PC-3 (cell line): ENCODE measurements around the gene ACTL7A.

Experiments
- EZH2 ChIP-seq: fragments of 300-600 bp; sonication (generic); IDR thresholded peaks from one replicate; pipeline ENCODE4 v1.6.1; 2017; ENCODE audit warnings: antibody characterized with exemption, mild to moderate bottlenecking, low read length; ENCODE audit not compliant: unreplicated experiment
- TF ChIP-seq, protein P1 (sequence below): fragments of 300-600 bp; sonication (generic); conservative IDR thresholded peaks from 2 replicates; pipeline ENCODE4 v1.5.1; 2017; ENCODE audit warnings: antibody characterized with exemption, low read depth, mild to moderate bottlenecking, low read length

DNA sequence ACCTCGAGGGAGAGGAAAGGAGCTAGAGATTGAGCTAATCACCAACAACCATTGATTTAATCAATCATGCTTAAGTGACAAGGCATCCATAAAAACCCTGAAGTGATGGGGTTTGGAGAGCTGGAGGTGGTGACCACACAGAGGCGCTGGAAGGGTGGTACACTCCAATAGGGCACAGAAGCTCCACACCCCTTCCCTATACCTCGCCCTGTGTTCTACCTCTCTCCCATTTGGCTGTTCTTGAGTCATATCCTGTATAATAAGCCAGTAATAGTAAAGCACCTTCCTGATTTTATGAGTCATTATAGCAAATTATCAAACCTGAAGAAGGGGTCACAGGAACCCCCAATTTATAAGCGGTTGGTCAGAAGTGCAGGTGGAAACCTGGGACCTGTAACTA is 24.5 kb upstream of the ACTL7A start:
- TF ChIP-seq, protein P1, sequence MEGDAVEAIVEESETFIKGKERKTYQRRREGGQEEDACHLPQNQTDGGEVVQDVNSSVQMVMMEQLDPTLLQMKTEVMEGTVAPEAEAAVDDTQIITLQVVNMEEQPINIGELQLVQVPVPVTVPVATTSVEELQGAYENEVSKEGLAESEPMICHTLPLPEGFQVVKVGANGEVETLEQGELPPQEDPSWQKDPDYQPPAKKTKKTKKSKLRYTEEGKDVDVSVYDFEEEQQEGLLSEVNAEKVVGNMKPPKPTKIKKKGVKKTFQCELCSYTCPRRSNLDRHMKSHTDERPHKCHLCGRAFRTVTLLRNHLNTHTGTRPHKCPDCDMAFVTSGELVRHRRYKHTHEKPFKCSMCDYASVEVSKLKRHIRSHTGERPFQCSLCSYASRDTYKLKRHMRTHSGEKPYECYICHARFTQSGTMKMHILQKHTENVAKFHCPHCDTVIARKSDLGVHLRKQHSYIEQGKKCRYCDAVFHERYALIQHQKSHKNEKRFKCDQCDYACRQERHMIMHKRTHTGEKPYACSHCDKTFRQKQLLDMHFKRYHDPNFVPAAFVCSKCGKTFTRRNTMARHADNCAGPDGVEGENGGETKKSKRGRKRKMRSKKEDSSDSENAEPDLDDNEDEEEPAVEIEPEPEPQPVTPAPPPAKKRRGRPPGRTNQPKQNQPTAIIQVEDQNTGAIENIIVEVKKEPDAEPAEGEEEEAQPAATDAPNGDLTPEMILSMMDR: no peak
- TF ChIP-seq EZH2: no peak
